ENCODE measurements around the gene GFY.

The GFY gene

GRCh38 chr19:49403404-49404187, 21.6 kb upstream of the GFY start:
- H3K9ac ChIP-seq (ENCODE audit: low read length), result no peak overlapping the region
- no CpG with 5 or more reads among the region's 7 CpGs for WGBS (ENCODE audit: extremely low coverage, insufficient coverage, insufficient read length)

DNA sequence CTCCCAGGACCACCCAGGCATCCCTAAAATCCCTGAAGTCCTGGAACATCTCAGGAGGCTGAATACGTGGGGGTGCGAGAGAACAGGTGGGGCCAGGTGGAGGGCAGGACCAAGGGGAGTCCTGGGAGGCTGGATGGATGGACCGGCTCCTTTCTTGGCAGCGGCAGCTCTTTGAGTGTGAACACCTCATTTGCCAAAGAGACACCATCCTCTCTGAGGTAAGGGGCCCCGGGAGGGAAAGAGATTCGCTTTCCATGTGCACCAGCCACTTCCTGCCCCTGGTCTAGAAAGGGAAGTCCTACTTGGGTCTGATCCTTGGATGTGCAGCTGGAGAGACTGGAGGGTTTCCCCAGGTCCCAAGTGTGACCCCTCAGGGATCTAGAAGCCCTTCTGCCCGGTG, 18.1 kb upstream of the GFY start:
- H3K79me2 ChIP-seq (ENCODE audit: control insufficient read depth, insufficient read depth, low read length, poor library complexity), result no peaks in the 10 kb centered on the region
- H4K91ac ChIP-seq (ENCODE audit: low read depth, low read length), result no peak overlapping the region
- peaks cover 4 to 8% of the 10 kb centered on the region in 2 experiments for H3K4me1 ChIP-seq (ENCODE audit: control insufficient read depth in 1 of 2, insufficient read depth in 2 of 2, low read length in 2 of 2)
- H3K9me3 ChIP-seq (ENCODE audit: insufficient read depth, low read depth, low read length), result peaks cover 3% of the 10 kb centered on the region
- H2BK5ac ChIP-seq (ENCODE audit: low read depth, low read length, poor library complexity), result no peak overlapping the region
- no peaks in the 10 kb centered on the region for H3K79me1 ChIP-seq (ENCODE audit: low read length)
- no peak overlapping the region for H3K27ac ChIP-seq (ENCODE audit: low read depth, low read length)
- no peak overlapping the region for H2AFZ ChIP-seq (ENCODE audit: insufficient read depth, low read length, poor library complexity)
- H3K36me3 ChIP-seq (ENCODE audit: control insufficient read depth in 1 of 2, insufficient read depth in 2 of 2, low read length in 2 of 2), result no peaks in the 10 kb centered on the region
- H4K12ac ChIP-seq (ENCODE audit: low read depth, low read length), result no peak overlapping the region
- no peak overlapping the region for H3K4ac ChIP-seq (ENCODE audit: low read depth, low read length)
- WGBS (ENCODE audit: extremely low coverage, insufficient coverage, insufficient read length), result no CpG with 5 or more reads among the region's 7 CpGs
- no peak overlapping the region for H4K8ac ChIP-seq (ENCODE audit: low read depth, low read length)
- H3K23ac ChIP-seq (ENCODE audit: low read length), result no peak overlapping the region
- no peak overlapping the region for H3K9ac ChIP-seq (ENCODE audit: low read length)
- no peak overlapping the region for H2BK12ac ChIP-seq (ENCODE audit: low read length)
- H3K27me3 ChIP-seq (ENCODE audit: insufficient read depth, low read length), result no peaks in the 10 kb centered on the region
- H3K18ac ChIP-seq (ENCODE audit: low read length), result no peak overlapping the region
- DNase-seq, result no peak
- H3K14ac ChIP-seq (ENCODE audit: low read length), result no peak overlapping the region
- H3K4me2 ChIP-seq (ENCODE audit: low read length), result no peak overlapping the region
- H2BK120ac ChIP-seq (ENCODE audit: insufficient read depth, low read length, poor library complexity), result no peak overlapping the region
- no peak overlapping the region for H2AK5ac ChIP-seq (ENCODE audit: low read length)
- no peak overlapping the region for H3K4me3 ChIP-seq (ENCODE audit: low read depth, low read length)

More at GRCh38 chr19:49403404-49404187, 21.6 kb upstream of the GFY start:
- Histone ChIP-seq H3K9me3 (ENCODE audit: insufficient read depth, low read depth, low read length) (peaks cover 3% of the 10 kb centered on the region), H3K14ac (ENCODE audit: low read length) (no peak overlapping the region), H2BK120ac (ENCODE audit: insufficient read depth, low read length, poor library complexity) (no peak overlapping the region), H4K8ac (ENCODE audit: low read depth, low read length) (no peak overlapping the region), H3K27me3 (ENCODE audit: insufficient read depth, low read length) (no peaks in the 10 kb centered on the region), H2BK5ac (ENCODE audit: low read depth, low read length, poor library complexity) (no peak overlapping the region), H4K91ac (ENCODE audit: low read depth, low read length) (no peak overlapping the region), H3K4me2 (ENCODE audit: low read length) (no peak overlapping the region), H3K79me1 (ENCODE audit: low read length) (no peaks in the 10 kb centered on the region), H3K4me1 (ENCODE audit: control insufficient read depth in 1 of 2, insufficient read depth in 2 of 2, low read length in 2 of 2) (peaks cover 4 to 8% of the 10 kb centered on the region in 2 experiments), H2AK5ac (ENCODE audit: low read length) (no peak overlapping the region), H2BK12ac (ENCODE audit: low read length) (no peak overlapping the region), H3K23ac (ENCODE audit: low read length) (no peak overlapping the region), H3K4ac (ENCODE audit: low read depth, low read length) (no peak overlapping the region), H3K79me2 (ENCODE audit: control insufficient read depth, insufficient read depth, low read length, poor library complexity) (no peaks in the 10 kb centered on the region), H3K18ac (ENCODE audit: low read length) (no peak overlapping the region), H4K12ac (ENCODE audit: low read depth, low read length) (no peak overlapping the region), H3K27ac (ENCODE audit: low read depth, low read length) (no peak overlapping the region), H2AFZ (ENCODE audit: insufficient read depth, low read length, poor library complexity) (no peak overlapping the region), H3K4me3 (ENCODE audit: low read depth, low read length) (no peak overlapping the region), H3K36me3 (ENCODE audit: control insufficient read depth in 1 of 2, insufficient read depth in 2 of 2, low read length in 2 of 2) (no peaks in the 10 kb centered on the region)
- DNase-seq, result no peak

- H2AFZ ChIP-seq (ENCODE audit: insufficient read depth, low read length, poor library complexity), result no peak overlapping the region
- H2BK5ac ChIP-seq (ENCODE audit: low read depth, low read length, poor library complexity), result no peak overlapping the region
- H4K91ac ChIP-seq (ENCODE audit: low read depth, low read length), result no peak overlapping the region
- no peaks in the 10 kb centered on the region for H3K79me1 ChIP-seq (ENCODE audit: low read length)
- no peaks in the 10 kb centered on the region for H3K27me3 ChIP-seq (ENCODE audit: insufficient read depth, low read length)
- H3K18ac ChIP-seq (ENCODE audit: low read length), result no peak overlapping the region
- H3K27ac ChIP-seq (ENCODE audit: low read depth, low read length), result no peak overlapping the region
- no CpG with 5 or more reads among the region's 16 CpGs for WGBS (ENCODE audit: extremely low coverage, insufficient coverage, insufficient read length)
- no peaks in the 10 kb centered on the region for H3K36me3 ChIP-seq (ENCODE audit: control insufficient read depth in 1 of 2, insufficient read depth in 2 of 2, low read length in 2 of 2)
- no peak overlapping the region for H3K4ac ChIP-seq (ENCODE audit: low read depth, low read length)
- no peak overlapping the region for H3K4me2 ChIP-seq (ENCODE audit: low read length)
- H4K8ac ChIP-seq (ENCODE audit: low read depth, low read length), result no peak overlapping the region
- no peaks in the 10 kb centered on the region for H3K79me2 ChIP-seq (ENCODE audit: control insufficient read depth, insufficient read depth, low read length, poor library complexity)
- no peak overlapping the region for H3K4me3 ChIP-seq (ENCODE audit: low read depth, low read length)
- no peak overlapping the region for H3K9ac ChIP-seq (ENCODE audit: low read length)
- H3K4me1 ChIP-seq (ENCODE audit: control insufficient read depth in 1 of 2, insufficient read depth in 2 of 2, low read length in 2 of 2), result peaks cover 4 to 8% of the 10 kb centered on the region in 2 experiments
- H2BK120ac ChIP-seq (ENCODE audit: insufficient read depth, low read length, poor library complexity), result no peak overlapping the region
- peaks cover 3% of the 10 kb centered on the region for H3K9me3 ChIP-seq (ENCODE audit: insufficient read depth, low read depth, low read length)
- no peak overlapping the region for H3K23ac ChIP-seq (ENCODE audit: low read length)
- no peak overlapping the region for H2BK12ac ChIP-seq (ENCODE audit: low read length)
- no peak overlapping the region for H4K12ac ChIP-seq (ENCODE audit: low read depth, low read length)
- H3K14ac ChIP-seq (ENCODE audit: low read length), result no peak overlapping the region
- no peak overlapping the region for H2AK5ac ChIP-seq (ENCODE audit: low read length)
- no peak for DNase-seq
Observed at GRCh38 chr19:49407482-49408015, 17.6 kb upstream of the GFY start.

DNA sequence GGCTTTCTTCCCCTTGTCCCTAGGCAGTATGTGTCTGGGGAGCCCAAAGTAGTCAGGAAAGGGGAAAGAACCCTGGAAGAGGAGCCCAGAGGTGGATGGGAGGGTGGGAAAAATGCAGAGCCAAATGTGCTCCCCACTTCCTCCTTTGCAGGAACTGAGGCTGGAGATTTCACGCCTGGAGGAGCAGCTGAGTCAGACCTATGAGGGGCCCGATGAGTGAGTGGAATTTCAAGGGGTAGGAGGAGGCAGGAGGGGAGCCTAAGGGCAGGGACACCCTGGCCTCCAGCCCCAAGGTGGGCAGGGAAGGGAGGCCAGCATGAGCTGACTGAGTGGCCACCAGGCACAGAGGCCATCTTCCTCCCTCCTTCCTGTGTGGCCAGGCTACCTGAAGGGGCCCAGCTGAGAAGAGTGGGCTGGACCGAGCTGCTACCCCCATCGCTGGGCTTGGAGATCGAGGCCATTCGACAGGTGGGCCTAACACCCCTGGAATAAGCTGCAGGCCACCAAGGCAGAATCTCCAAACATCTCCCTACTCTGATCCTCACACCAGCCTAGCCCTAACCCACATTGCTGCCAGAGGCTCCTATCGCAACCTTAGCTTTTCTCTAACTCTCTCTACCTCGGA, 16.3 kb upstream of the GFY start:
- H2BK120ac ChIP-seq (ENCODE audit: insufficient read depth, low read length, poor library complexity), result no peak overlapping the region
- H3K9me3 ChIP-seq (ENCODE audit: insufficient read depth, low read depth, low read length), result peaks cover 2% of the 10 kb centered on the region
- H4K91ac ChIP-seq (ENCODE audit: low read depth, low read length), result no peak overlapping the region
- H2AK5ac ChIP-seq (ENCODE audit: low read length), result no peak overlapping the region
- H3K4me3 ChIP-seq (ENCODE audit: low read depth, low read length), result no peak overlapping the region
- no peak overlapping the region for H4K12ac ChIP-seq (ENCODE audit: low read depth, low read length)
- peaks cover 0 to 6% of the 10 kb centered on the region in 2 experiments for H3K4me1 ChIP-seq (ENCODE audit: control insufficient read depth in 1 of 2, insufficient read depth in 2 of 2, low read length in 2 of 2)
- H3K79me1 ChIP-seq (ENCODE audit: low read length), result no peaks in the 10 kb centered on the region
- H3K9ac ChIP-seq (ENCODE audit: low read length), result no peak overlapping the region
- no peaks in the 10 kb centered on the region for H3K27me3 ChIP-seq (ENCODE audit: insufficient read depth, low read length)
- no peak overlapping the region for H2BK5ac ChIP-seq (ENCODE audit: low read depth, low read length, poor library complexity)
- WGBS (ENCODE audit: extremely low coverage, insufficient coverage, insufficient read length), result no CpG with 5 or more reads among the region's 8 CpGs
- H2BK12ac ChIP-seq (ENCODE audit: low read length), result no peak overlapping the region
- no peaks in the 10 kb centered on the region for H3K36me3 ChIP-seq (ENCODE audit: control insufficient read depth in 1 of 2, insufficient read depth in 2 of 2, low read length in 2 of 2)
- no peak overlapping the region for H3K4me2 ChIP-seq (ENCODE audit: low read length)
- no peak overlapping the region for H3K23ac ChIP-seq (ENCODE audit: low read length)
- DNase-seq, result no peak
- H2AFZ ChIP-seq (ENCODE audit: insufficient read depth, low read length, poor library complexity), result no peak overlapping the region
- no peak overlapping the region for H3K18ac ChIP-seq (ENCODE audit: low read length)
- no peak overlapping the region for H3K27ac ChIP-seq (ENCODE audit: low read depth, low read length)
- no peaks in the 10 kb centered on the region for H3K79me2 ChIP-seq (ENCODE audit: control insufficient read depth, insufficient read depth, low read length, poor library complexity)
- no peak overlapping the region for H3K14ac ChIP-seq (ENCODE audit: low read length)
- H3K4ac ChIP-seq (ENCODE audit: low read depth, low read length), result no peak overlapping the region
- no peak overlapping the region for H4K8ac ChIP-seq (ENCODE audit: low read depth, low read length)

Data from trophoblast cell (in vitro differentiated cells and primary cell).